AG04450 (cell line): ENCODE results near the gene MAML2. TPM values are rescaled to one million over a fixed set of nuclear protein-coding genes. Genes with fewer than 3 reads are reported as not detected.

ENCODE experiments used
- CTCF ChIA-PET: fragments of 300-600, 350-600 bp; formaldehyde crosslinking; extraction: SDS; loops from one replicate; lab custom pipeline; 2022; ENCODE audit warnings: antibody characterized with exemption, inconsistent platforms; lab: Charles Lee
- POLR2A ChIA-PET: fragments of 350-600 bp; formaldehyde crosslinking; extraction: SDS; loops from one replicate; lab custom pipeline; 2021; ENCODE audit warnings: antibody characterized with exemption, inconsistent platforms; lab: Yijun Ruan, JAX
- DNase-seq: peaks from one replicate; pipeline ENCODE4 v3.0.0-alpha.2; 2011; ENCODE audit warnings: low read depth, low spot score
- H3K27ac ChIP-seq: one replicate; pipeline ENCODE4 v1.5.1; 2012; ENCODE audit warnings: low read depth, low read length, control low read depth
- H3K27me3 ChIP-seq: one replicate; pipeline ENCODE4 v1.6.0; 2012; ENCODE audit warnings: low read length; ENCODE audit not compliant: control insufficient read depth, insufficient read depth
- H3K4me3 ChIP-seq: 2 replicates; pipeline ENCODE4 v1.5.1; 2011; ENCODE audit warnings: mild to moderate bottlenecking, low read depth, low read length, control low read depth
- H3K9me3 ChIP-seq: 2 replicates; pipeline ENCODE4 v1.5.1; 2012; ENCODE audit warnings: low read length; ENCODE audit not compliant: control insufficient read depth, insufficient read depth
- CTCF ChIP-seq: IDR thresholded peaks from 2 replicates; pipeline ENCODE4 v1.5.1; 2011; ENCODE audit warnings: low read depth, low read length, control low read depth, inconsistent platforms
- polyA plus RNA-seq: library from polyadenylated mRNA; depleted of rRNA; stranded (reverse); fragments of >200 nt; gene quantifications from 2 replicates; pipeline ENCODE4 v1.2.3, GENCODE V29; 2011

Gene MAML2
- polyA plus RNA-seq, 1 experiment: 23.0 TPM

DNA sequence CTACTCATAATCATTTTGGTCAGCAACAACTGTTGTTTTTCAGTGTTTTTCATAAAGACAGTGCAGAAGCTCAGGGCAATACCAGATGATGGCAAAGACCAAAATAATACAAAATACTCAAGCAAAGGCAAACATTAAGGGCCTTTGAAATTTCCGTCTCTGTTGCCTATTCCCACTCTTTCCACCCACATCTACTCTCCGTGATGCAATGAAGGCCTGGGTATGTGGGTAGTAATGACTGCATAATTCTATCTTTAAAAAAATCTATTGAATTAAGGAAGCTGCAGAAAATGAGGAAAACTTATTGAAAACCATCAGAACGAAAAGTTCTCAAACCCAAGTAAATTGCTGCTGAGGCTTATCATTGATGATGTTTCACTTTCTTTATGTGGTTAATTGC is 203.3 kb downstream of the MAML2 start:
- H3K9me3 ChIP-seq: no peaks in the 10 kb centered on the region
- POLR2A ChIA-PET: no interaction called here

DNA sequence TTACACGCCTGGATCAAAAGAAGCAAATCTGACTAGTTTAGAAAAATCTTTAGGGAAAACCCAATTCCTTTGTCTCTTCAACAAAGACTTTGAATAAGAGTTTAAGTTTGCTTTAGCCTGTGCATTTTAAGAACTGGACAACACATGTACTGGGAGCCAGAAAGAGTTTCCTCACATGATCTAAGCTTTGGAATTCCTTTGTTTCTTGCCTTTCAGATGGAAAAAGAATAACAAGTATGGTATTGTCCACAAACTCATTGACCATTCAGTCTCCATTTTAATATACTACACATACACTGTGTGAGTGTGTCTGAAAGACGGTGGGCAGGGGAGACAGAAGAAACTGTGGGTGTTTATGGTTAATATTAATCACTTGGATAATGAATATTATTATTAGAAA is 205.6 kb downstream of the MAML2 start:
- ChIA-PET POLR2A (no interaction called here), CTCF (no interaction called here)
- no peak overlapping the region for H3K27ac ChIP-seq
- H3K9me3 ChIP-seq: no peaks in the 10 kb centered on the region
- DNase-seq: no peak
- no peak for TF ChIP-seq CTCF
- no peaks in the 10 kb centered on the region for H3K27me3 ChIP-seq
- no peak overlapping the region for H3K4me3 ChIP-seq

More for the DNA sequence above, 203.3 kb downstream of the MAML2 start:
- H3K27ac ChIP-seq: no peak overlapping the region
- no peaks in the 10 kb centered on the region for H3K27me3 ChIP-seq
- TF ChIP-seq CTCF: no peak
- no peak overlapping the region for H3K4me3 ChIP-seq
- CTCF ChIA-PET: no interaction called here
- no peak for DNase-seq

- POLR2A ChIA-PET: no interaction called here
- no peak overlapping the region for H3K27ac ChIP-seq
- H3K9me3 ChIP-seq: no peaks in the 10 kb centered on the region
- H3K27me3 ChIP-seq: no peaks in the 10 kb centered on the region
- no peak for TF ChIP-seq CTCF
- no peak for DNase-seq
- CTCF ChIA-PET: interaction anchor here (1.1 kb wide), 1 partner anchor 83 kb away, joined by 3 read pairs; no protein-coding TSS in a partner anchor
- H3K4me3 ChIP-seq: no peak overlapping the region
Measured at GRCh38 chr11:96136613-96137298, 206.2 kb downstream of the MAML2 start.

DNA sequence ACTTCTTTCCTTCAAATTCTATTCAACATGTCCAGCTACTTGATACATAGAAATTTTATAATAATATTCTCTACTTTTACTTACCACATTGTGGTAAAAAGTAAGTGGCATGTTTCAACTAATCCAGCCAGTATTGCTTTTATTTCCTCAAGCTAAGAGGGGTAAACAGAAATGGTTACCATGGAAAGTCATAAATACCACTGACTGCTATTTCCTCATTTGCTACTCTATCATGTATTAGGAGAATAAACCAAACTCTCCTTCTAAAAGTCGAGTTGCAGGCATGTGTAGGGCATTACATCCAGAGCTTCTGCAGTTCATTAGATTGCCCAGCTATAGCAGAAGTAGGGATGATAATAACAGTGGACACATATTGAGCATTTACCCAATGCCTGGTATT is 208.4 kb downstream of the MAML2 start:
- DNase-seq: no peak
- no peak for TF ChIP-seq CTCF
- H3K27me3 ChIP-seq: no peaks in the 10 kb centered on the region
- no peak overlapping the region for H3K4me3 ChIP-seq
- H3K9me3 ChIP-seq: no peaks in the 10 kb centered on the region
- no peak overlapping the region for H3K27ac ChIP-seq
- ChIA-PET CTCF (interaction anchor here (1.0 kb wide), 1 partner anchor 208 kb away, joined by 3 read pairs; the partner anchor contains the start of gene MAML2), POLR2A (no interaction called here)

- no peak for TF ChIP-seq CTCF
- CTCF ChIA-PET: interaction anchor here (0.6 to 1.0 kb wide), 3 partner anchors 12 to 210 kb away, joined by 3 to 4 read pairs (median 3); partner anchors contain the start of gene MAML2
- Histone ChIP-seq H3K4me3 (no peak overlapping the region), H3K27ac (no peak overlapping the region), H3K9me3 (no peaks in the 10 kb centered on the region), H3K27me3 (no peaks in the 10 kb centered on the region)
- POLR2A ChIA-PET: no interaction called here
- DNase-seq: no peak
Measured at GRCh38 chr11:96132437-96132836, 210.6 kb downstream of the MAML2 start.
